GM12891 (cell line): ENCODE measurements around the gene THOP1.

Source experiments
- PAX5 ChIP-seq: IDR thresholded peaks from 2 replicates; pipeline ENCODE4 v1.6.1; 2011; ENCODE audit warnings: low read length, moderate library complexity, mild to moderate bottlenecking; ENCODE audit not compliant: insufficient read depth, severe bottlenecking
- POLR2A ChIP-seq: IDR thresholded peaks from 2 replicates; pipeline ENCODE4 v1.6.1; 2011; ENCODE audit warnings: low read depth, low read length, control low read depth
- POLR2AphosphoS5 ChIP-seq: IDR thresholded peaks from 2 replicates; pipeline ENCODE4 v1.6.1; 2011; ENCODE audit warnings: low read depth, low read length, control low read depth
- POU2F2 ChIP-seq: IDR thresholded peaks from 2 replicates; pipeline ENCODE4 v1.6.1; 2011; ENCODE audit warnings: low read depth, mild to moderate bottlenecking, control low read depth, low read length, moderate library complexity
- SPI1 ChIP-seq: IDR thresholded peaks from 2 replicates; pipeline ENCODE4 v1.6.1; 2011; ENCODE audit warnings: low read depth, low read length, control low read depth
- TAF1 ChIP-seq: IDR thresholded peaks from 2 replicates; pipeline ENCODE4 v1.6.1; 2011; ENCODE audit warnings: low read depth, low read length, control low read depth

DNA sequence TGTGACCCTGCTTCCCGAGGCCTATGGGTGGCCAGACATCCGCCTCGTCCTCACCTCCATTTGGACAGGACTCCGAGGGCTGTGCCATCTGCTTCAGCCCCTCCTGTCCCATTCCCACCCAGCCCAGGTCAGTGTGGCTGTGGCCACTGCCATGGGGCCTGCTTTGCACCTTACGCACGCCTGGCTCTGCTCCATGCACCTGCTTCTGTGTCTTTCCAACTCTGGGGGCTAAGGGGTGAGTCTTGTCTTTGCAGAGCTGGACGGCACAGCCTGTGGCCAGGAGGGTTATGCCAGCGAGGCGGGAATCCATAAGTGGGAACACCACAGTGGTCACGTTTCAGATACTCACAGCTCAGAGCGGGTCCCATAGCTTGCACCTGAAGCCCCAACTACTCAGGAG is 29.1 kb downstream of the THOP1 start:
- TF ChIP-seq POLR2AphosphoS5 = no peak
- no peak for TF ChIP-seq POLR2A
- TF ChIP-seq TAF1 = no peak
- TF ChIP-seq PAX5 = no peak
- TF ChIP-seq SPI1 = no peak
- TF ChIP-seq POU2F2 = no peak
